ENCODE data around the gene CNPY4. TPM values are rescaled to one million over a fixed set of nuclear protein-coding genes. Genes with fewer than 3 reads are reported as not detected.

Gene CNPY4
- total and polyA plus RNA-seq, 10 of the 15 experiments (the other 5 are each of a cell fraction or from before 2014, with no cell fraction given): 2.5 to 9.2 (median 6.8) TPM

- TF ChIP-seq SMAD1 (IDR thresholded peaks at IDR 0.05; ENCODE audit: low read depth, partially characterized antibody) (no peak), POLR2AphosphoS2 (IDR thresholded peaks at IDR 0.05; ENCODE audit: low read depth, low read length) (peak; percentile 48; the same call in 1 of the 2 replicates), NR2C2 (IDR thresholded peaks at IDR 0.05; ENCODE audit: borderline replicate concordance, control insufficient read depth, insufficient read length, low read depth) (no peak), EP300 (IDR thresholded peaks at IDR 0.05; ENCODE audit: borderline replicate concordance in 1 of 2, control insufficient read depth in 1 of 2, low read depth in 2 of 2, low read length in 2 of 2) (no peak), MTA2 (IDR thresholded peaks at IDR 0.05; ENCODE audit: low read depth) (no peak), IKZF2 (IDR thresholded peaks at IDR 0.05) (no peak), RAD21 (IDR thresholded peaks at IDR 0.05; ENCODE audit: insufficient read depth, low read depth, low read length) (no peak), ZNF622 (IDR thresholded peaks at IDR 0.05) (no peak), POU2F2 (IDR thresholded peaks at IDR 0.05; ENCODE audit: borderline replicate concordance, low read depth, low read length) (peak; percentile 21; the same call in 1 of the 3 replicates), CBX5 (IDR thresholded peaks at IDR 0.05; ENCODE audit: low read depth) (no peak), HDAC6 (IDR thresholded peaks at IDR 0.05; ENCODE audit: unreplicated experiment) (no peak), CBFB (IDR thresholded peaks at IDR 0.05; ENCODE audit: low read depth) (no peak; the same call in 1 of the 2 replicates), NKRF (conservative IDR thresholded peaks at IDR 0.05) (no peak), TCF3 (IDR thresholded peaks at IDR 0.05; ENCODE audit: borderline replicate concordance, insufficient read depth, low read depth, low read length) (no peak), SMAD5 (IDR thresholded peaks at IDR 0.05; ENCODE audit: low read depth) (peak; percentile 49; the same call in 1 of the 2 replicates), POLR2A (IDR thresholded peaks at IDR 0.05; ENCODE audit: low read depth, low read length) (peak; percentile 72), RUNX3 (IDR thresholded peaks at IDR 0.05; ENCODE audit: low read length) (no peak), BRCA1 (IDR thresholded peaks at IDR 0.05; ENCODE audit: low read depth, low read length) (no peak), IRF5 (IDR thresholded peaks at IDR 0.05; ENCODE audit: borderline replicate concordance) (no peak), BACH1 (IDR thresholded peaks at IDR 0.05; ENCODE audit: borderline replicate concordance) (peak; percentile 44; the same call in 1 of the 2 replicates), ZBED1 (IDR thresholded peaks at IDR 0.05; ENCODE audit: borderline replicate concordance) (peak; percentile 64; the same call in 1 of the 2 replicates)
- TF ChIP-seq, protein P1, sequence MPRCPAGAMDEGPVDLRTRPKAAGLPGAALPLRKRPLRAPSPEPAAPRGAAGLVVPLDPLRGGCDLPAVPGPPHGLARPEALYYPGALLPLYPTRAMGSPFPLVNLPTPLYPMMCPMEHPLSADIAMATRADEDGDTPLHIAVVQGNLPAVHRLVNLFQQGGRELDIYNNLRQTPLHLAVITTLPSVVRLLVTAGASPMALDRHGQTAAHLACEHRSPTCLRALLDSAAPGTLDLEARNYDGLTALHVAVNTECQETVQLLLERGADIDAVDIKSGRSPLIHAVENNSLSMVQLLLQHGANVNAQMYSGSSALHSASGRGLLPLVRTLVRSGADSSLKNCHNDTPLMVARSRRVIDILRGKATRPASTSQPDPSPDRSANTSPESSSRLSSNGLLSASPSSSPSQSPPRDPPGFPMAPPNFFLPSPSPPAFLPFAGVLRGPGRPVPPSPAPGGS (IDR thresholded peaks at IDR 0.05; ENCODE audit: borderline replicate concordance, insufficient read depth, low read depth, low read length, poor library complexity, severe bottlenecking): no peak
- TF ChIP-seq, protein P2, sequence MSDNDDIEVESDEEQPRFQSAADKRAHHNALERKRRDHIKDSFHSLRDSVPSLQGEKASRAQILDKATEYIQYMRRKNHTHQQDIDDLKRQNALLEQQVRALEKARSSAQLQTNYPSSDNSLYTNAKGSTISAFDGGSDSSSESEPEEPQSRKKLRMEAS (IDR thresholded peaks at IDR 0.05; ENCODE audit: low read depth, low read length): no peak
Measured at GRCh38 chr7:100091411-100092181, 27.8 kb upstream of the CNPY4 start (continued).

Data from GM12878 (cell line).